NCI-H2196 (cell line): Measurements from ENCODE around the gene PSMC2.

Experiments
- DNase-seq: peaks from one replicate; lab custom pipeline; 2025; ENCODE audit not compliant: unreplicated experiment; lab: John Stamatoyannopoulos, UW

PSMC2 gene

DNA sequence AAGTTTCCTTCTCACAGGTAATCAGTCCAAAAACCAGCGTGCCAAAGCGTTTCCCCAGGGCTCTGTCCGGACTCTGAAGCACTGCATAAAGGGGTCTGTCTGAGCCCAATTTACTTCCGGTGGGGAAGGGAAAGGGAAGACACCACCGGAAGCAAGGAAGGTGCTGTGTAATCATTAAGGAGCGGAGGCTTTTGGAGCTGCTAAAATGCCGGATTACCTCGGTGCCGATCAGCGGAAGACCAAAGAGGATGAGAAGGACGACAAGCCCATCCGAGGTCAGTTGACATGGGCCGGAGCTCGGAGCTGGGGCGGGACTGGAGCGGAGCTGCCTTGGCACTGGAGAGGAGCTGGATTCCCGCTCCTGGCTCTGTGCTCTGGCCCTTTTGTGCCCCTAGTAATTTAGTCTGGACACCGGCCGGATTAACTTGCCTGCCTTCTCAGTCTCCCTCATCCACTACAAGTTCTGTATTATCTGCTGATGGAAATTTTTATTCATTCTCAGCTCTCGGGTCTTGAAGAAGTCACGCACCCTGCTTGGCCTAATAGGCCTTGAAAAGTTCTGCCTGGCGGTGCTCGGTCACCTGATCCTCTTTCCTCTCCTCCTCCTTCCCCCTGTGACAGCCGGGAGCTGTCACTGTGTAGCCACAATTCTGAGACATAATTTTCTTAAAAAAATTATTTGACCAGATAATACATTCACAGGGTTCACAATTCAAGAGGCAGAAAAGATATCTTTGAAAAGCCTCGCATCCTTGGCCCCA lies at the start of gene PSMC2:
TSS of gene PSMC2 (plus strand) at position 137 of the 761 bp plus-strand sequence. CDS start at position 206, 69 bp downstream.
- DNase-seq = peak; percentile 88

DNA sequence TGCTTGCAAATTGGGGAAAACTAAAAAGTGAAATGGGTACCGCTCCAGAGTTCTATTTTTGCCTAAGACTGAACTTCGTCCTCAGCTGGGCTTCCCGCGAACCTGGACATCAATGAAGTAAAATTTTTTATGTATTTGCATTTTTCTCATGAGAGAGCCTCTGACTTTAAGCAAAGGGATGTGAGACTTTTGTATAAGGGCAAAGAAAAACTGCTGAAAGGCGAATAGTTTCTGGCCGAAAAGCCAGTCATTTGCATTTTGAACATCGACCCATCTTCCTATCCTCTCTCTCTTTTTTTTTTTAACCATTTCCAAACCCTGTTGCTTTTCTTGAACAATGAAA lies 49.6 kb upstream of the PSMC2 start:
- no peak for DNase-seq

DNA sequence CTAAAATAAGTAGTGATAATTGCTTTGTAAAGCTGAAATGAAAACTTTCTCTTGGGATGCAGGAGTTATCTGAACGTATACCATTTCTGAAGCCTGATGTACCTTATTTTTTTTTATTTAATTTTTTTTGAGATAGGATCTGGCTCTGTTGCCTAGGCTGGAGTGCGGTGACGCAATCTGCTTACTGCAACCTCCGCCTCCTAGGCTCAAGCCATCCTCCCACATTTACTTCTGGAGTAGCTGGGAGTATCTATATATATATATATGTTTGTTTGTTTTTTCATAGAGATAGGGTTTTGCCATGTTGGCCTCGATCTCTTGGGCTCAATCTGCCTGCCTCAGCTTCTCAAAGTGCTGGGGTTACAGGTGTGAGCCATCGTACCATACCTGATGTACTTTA lies 47.8 kb upstream of the PSMC2 start:
- no peak for DNase-seq

DNA sequence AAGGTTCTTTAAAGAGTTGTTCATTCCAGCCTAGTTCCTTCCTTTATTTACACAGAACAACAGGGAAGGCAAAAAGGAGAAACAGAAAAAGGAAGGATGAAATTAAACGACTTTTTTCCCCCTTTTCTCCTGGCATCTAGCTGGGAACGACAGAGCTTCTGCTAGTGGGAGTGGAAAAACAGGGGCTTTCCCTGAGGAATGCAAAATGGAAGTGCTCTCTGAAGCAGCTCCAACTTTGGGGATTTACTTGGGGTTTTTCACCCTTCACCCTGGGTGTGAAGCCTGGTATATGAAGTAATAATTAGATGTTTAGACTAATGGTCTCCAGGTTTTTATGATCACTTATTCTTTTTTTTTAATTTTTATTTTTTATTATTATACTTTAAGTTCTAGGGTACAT lies 46.0 kb upstream of the PSMC2 start:
- no peak for DNase-seq

DNA sequence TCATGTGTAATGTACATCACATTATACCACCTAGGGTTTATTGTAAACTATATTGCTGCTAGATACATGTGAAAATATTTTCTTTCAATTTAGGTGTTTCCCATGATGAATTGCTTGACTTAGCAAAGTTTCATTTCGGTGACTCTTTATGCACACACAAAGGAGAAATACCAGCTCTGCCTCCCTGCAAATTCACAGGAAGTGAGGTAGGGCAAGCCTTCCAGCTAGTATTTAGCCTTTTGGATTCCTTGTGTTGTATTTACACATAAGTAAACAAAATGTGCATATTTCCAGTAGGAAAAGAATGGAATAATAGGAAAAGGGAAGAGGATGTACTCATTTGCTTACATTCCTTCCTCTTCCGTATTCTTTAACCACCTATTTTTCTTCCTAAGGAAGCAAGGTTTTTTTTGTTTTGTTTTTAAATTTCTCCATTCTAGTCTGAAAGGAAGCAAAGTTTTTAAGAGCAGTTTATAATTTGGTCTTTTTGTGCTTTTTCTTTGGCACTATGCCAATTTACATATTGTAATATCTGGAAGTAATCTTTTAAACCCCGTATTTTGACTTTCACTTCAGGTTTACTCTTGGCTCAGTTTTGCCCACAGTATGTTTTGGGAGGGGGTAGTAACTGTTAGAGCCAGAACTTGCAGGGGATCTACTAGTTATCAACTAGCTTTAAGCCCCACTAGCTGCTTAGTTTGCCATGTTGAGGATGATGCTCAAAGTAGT lies 39.8 kb upstream of the PSMC2 start:
- no peak for DNase-seq

DNA sequence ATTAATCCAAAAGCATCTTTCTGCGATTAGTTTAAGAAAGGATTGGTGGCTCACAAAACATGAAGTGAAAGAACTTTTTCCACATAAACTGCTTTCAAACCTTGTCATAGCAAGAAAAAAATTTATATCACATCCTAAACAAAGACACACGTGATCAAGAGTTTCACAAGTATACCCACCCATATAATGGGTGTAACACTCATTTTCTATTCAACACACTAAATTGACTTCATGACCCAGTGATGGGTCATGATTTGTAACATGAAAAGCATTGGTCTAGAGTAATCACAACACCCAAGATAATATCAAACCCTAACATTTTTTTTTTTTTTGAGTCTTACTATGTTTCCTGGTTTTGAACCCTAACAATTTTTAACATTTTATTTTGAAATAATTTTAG lies 32.6 kb upstream of the PSMC2 start:
- no peak for DNase-seq

DNA sequence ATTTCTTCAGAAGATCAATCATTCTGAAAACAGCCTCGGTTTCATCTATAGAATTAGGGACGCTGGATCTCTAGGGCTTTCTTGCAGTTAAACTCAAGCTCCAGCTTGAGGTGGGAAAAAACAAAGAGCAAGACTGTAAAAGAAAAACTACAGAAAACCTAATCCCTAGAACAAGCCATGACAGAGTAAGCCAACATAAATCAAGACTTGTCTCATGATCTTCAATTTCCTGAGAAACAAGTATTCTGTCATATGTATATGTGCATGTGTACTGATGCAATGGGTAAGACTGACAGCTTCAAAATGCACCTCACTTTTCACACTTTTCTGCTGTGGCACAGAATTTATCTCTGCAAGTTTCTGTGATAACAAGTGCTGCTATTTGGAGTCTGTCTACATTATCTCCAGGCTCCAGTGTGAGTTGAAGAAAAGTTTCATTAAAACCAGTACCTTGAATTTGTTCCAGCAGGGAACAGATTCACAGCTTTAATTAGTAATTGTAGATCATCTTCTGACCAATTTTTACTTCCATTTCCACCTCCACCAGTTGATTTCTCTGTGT lies 31.0 kb upstream of the PSMC2 start:
- DNase-seq = no peak

DNA sequence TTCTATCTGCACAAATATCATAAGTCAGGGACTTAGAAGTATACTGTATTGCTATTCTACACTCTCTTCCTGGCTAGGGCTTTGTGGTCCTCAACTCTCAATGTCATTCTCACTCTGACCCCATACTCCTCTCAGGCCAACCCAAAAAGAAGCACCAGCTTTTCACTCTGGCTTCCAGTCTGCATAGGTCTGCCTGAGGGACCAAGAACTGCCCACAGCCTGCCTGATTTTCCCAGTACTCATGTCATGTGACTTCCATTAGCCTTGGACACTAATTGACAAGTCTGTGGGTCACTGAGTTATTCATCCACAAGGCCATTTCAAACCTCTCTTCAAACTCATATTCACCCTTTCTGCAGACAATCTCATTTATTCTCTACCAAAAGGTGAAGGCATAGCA lies 30.4 kb upstream of the PSMC2 start:
- DNase-seq = no peak

DNA sequence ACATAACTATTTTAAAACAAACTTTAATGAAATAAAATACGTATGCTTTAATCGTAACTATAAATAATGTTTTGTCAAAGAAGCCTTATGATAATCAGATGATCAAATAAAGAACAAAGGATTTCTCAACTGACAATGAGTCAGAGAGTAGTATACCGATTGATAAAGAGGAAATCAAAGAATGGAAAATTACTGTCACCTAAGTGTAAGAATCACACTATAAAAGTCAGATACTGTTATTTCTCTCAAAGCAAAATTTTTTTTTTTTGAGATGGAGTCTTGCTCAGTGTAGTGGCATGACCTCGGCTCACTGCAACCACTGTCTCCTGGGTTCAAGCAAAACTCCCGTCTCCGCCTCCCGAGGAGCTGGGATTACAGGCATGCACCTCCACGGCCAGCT lies 21.7 kb upstream of the PSMC2 start:
- DNase-seq = no peak

DNA sequence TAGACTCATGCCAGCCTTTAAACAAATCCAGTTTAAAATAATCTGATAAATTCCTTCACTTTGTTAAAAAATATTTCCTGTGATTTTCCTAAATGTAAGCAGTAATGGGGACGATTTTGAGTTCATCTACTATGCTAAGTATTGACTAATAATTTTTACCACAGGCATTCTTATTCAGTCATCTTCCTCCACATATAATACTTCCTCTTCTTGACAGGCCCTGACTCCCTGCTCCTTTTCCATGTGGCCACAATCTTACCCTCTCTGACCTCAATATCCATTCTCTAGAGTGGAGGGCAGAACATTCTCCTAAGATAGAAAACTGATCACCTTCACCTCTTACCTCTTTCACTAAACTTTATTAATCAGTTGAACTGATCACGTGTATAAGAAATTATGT lies 10.7 kb upstream of the PSMC2 start:
- no peak for DNase-seq

DNA sequence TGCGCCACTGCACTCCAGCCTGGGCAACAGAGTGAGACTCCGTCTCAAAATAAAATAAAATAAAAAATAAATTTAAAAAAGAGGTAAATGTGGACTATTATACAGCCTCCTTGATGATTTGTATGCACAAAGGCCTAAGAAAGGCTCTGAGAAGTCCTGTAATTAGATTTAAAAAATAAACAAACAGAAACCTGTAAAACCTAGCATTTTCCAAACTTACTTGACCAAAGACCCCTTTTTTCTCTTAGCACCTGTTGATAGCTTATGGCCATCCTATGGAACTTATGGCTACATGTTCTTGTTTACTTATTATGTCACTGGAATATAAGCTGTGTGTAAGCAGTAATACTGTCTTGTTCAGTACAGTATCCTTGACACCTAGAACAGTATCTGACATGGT lies 8.6 kb upstream of the PSMC2 start:
- no peak for DNase-seq

DNA sequence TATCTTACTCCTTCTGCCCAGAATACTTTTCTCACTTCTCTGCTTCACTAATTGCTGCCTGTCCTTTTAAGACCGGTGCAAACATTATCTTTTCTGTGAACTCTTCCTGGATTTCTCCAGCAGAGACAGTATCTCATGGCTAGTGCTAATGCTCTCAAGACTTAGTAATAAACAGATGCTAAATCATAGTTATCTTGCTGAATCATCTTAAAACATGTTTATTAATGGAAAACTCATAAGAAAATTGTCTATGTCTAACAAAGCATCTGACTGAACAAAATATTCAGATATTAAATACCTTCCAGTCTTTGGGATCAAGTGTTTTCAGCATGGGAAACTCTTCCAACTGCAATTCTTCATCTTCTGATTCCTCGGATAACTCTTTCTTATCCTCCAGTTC lies 6.0 kb upstream of the PSMC2 start:
- no peak for DNase-seq

DNA sequence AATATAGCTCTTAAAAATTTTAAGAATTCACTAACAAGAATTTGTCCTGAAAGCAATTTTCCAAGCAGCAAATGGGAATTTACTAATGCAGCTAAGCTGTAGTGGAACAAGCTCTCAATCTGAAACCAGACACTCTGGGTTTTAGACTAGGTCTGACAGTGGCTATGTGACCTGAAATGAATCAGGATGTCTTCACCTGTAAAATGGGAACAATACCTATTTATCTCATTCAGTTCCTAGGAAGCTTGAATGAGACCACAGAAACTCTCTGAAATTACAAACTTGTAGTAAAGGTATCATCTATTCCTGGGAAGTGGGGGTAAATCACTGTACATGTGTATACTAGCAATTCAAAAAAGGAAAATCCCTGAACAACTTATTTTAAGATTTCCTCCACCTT lies 4.1 kb upstream of the PSMC2 start:
- DNase-seq = no peak

DNA sequence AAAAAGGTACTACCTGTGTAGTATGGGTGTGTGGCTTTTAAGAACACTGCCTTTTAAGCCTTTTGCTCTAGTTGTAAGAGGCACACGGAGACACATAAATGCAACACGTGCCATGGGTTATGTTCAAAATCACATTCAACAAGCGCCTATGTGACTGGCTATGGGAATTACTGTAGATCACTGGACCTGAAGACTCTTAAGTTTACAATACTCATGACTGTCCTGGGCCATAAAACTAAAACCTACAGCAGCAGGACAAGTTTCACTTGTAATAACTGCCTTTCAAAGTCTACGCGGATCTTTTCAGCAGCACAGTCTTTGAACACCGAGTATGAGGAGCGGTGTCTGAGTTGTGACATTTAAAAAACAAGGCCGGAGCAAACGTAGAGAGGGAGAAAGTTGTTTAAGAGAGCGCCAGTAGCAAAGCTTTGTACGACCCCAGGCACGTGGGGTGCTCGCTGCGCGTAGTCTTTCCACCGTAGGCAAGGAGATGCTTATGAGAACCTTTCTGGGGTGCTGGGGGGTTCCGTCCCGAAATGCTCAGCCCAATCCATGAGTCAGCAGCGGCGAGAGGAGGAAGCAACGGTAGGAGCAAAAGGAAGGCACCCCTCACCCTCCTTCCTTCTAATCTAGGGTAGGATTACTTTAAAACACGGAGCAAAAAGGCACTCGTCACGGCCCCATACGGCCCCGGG lies 3.5 kb upstream of the PSMC2 start:
- DNase-seq = no peak

DNA sequence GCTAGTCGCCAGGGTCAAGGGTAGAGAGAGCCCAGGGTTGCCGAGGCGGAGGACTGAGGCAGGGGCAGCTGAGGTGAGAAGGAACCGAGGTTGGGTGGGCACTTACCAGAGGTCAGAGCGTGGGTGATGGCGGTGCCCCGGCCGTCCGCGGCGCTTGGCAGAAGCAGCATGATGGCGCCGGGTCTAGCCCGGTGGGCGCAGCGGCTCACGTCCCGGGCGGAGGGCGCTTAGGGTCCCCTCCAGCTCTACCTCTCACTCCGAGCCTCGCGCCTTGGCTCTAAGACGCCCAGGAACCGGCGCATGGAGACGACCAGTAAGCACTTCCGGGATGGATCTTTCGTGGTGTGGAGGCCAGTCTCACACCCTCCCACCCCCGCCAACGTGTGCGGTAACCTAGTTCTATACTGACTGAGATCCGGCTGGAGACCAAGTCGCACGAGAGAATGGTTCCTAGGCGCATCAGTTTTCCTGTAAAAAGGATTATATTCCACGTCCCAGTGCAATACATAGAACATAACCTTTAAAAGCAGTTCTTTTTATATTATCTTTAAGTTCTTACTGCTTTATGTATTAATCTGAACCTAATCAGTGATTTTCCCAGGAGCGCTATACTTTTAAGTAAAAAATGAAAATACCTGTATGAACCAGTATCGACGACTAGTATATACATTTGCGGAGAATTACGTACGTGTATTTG lies 2.8 kb upstream of the PSMC2 start, which contains the start of gene DNAJC2:
TSS of gene DNAJC2 (minus strand) at position 315 of the 697 bp plus-strand sequence. CDS start at position 170, 145 bp downstream.
- peak; percentile 91 for DNase-seq

DNA sequence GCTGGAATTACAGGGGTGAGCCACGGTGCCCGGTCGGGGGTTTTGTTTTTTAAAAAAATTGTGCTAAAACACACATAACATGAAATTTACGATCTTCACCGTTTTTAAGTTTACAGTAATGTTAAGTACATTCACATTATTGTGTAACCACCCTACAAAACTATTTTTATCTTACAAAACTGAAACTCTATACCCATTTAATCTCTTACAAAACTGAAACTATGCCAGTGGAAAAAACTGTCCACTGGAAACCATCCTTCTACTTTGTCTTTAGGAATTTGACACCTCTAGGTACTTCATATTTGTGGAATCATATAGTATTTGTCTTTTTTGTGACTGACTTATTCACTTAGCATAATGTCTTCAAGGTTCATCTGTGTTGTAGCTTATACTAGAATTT lies 1.0 kb upstream of the PSMC2 start:
- no peak for DNase-seq

DNA sequence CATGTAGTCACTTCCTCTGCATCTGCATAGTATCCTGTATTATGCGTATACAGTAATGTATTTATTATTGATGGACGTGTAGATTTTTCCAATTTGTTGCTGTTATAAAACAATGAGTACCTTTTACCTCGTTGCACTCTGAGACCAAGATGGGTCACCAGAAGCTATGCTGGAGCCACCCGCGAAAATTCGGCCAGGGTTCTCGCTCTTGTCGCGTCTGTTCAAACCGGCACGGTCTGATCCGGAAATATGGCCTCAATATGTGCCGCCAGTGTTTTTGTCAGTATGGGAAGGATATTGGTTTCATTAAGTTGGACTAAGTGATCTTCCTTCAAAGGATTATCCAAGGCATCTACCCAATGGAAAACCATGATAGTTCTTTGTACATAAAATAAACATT lies 1.0 kb downstream of the PSMC2 start:
- DNase-seq = no peak

DNA sequence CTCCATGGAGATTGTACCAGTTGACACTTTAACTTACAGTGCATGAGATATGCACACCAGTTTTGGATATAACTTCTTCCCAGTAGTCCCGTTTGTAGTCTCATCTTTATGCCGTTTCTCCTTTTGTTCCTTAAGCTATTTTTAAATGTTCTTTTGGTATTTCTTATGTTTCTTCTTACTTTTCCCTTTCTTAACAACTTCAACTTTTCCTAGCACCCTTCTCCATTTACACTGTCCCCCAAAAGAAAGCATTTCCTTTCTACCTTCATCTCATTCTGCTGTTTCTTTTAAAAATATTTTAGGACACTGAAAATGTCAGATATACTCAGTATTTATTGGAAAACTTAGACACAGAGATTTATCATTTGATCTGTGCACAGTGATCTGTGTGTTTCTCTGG lies 1.5 kb downstream of the PSMC2 start:
- DNase-seq = no peak

DNA sequence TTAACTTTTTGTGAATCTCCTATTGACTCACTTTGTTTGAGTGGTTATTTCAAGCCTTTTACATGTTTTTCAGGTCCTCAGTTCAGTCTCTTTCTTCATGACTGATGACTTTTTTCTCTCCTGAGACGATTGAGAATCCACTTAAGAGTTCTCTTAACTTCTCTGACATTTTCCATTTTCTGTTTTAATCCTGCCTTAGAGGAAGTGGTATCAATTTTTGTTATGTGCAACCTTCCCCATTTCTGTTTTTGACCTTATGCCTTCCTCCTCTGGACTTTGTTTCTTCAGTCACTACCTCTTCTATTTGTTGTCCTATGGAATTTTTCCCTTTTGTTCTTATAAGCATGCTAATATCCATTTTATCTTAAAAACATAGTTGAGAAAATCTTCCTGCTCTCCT lies 2.4 kb downstream of the PSMC2 start:
- DNase-seq = no peak

DNA sequence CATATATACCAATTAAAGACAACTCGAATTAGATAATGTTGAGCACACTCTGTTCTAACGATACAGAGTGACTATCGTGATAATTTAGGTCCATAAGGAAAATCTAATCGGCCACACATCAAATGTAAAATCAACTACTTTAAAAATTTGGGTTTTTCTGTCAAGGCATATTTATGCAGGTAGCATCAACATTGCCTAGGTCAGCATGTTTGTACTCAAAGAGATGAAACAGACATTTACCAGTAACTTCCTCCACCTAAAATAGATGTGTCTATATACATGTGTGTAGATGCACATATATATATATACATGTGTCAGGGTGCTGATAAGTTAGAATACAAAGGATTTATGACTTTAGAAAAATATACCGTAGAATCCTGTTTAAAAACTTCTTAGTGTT lies 22.0 kb downstream of the PSMC2 start:
- no peak for DNase-seq
